IMR-90 (cell line): ENCODE measurements around the gene VAMP4.

ENCODE experiments used
- CEBPB ChIP-seq: IDR thresholded peaks from 2 replicates; pipeline ENCODE4 v1.6.1; 2012; ENCODE audit warnings: low read depth, low read length, improper control_type of control experiment
- MXI1 ChIP-seq: IDR thresholded peaks from 2 replicates; pipeline ENCODE4 v1.6.1; 2012; ENCODE audit warnings: low read depth, mild to moderate bottlenecking, low read length, moderate library complexity, borderline replicate concordance
- SMC3 ChIP-seq: fragments of 150-350 bp; IDR thresholded peaks from 2 replicates; pipeline ENCODE4 v1.6.1; 2016; ENCODE audit warnings: low read depth, mild to moderate bottlenecking, antibody characterized with exemption, low read length, moderate library complexity
- TF ChIP-seq, protein P1 (sequence below): conservative IDR thresholded peaks from 2 replicates; pipeline ENCODE4 v1.5.1; 2012; ENCODE audit warnings: mild to moderate bottlenecking, low read depth, low read length, improper control_type of control experiment
- TF ChIP-seq, protein P2 (sequence below): fragments of 150-350 bp; IDR thresholded peaks from 2 replicates; pipeline ENCODE4 v1.6.1; 2016; ENCODE audit warnings: low read depth, mild to moderate bottlenecking, low read length, moderate library complexity, borderline replicate concordance

DNA sequence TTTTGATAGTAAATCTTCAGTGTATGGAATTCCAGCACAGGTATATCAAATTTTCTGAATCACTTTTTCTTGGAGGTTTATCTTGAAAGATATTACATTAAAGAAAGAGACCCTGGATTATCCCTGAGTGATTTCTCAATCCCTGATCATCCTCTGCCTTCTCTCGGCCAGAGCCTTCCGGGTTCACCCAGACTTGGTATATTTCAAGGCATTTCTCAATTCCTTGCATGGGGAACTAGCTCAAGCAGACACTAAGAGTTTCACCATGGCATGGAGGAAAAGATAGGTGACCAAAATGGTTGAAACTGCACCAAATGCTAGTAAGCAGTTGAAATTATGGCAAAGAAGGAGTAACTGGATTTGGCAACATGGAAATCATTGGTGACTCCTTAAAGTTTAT is 5.7 kb downstream of the VAMP4 start:
- TF ChIP-seq, protein P1, sequence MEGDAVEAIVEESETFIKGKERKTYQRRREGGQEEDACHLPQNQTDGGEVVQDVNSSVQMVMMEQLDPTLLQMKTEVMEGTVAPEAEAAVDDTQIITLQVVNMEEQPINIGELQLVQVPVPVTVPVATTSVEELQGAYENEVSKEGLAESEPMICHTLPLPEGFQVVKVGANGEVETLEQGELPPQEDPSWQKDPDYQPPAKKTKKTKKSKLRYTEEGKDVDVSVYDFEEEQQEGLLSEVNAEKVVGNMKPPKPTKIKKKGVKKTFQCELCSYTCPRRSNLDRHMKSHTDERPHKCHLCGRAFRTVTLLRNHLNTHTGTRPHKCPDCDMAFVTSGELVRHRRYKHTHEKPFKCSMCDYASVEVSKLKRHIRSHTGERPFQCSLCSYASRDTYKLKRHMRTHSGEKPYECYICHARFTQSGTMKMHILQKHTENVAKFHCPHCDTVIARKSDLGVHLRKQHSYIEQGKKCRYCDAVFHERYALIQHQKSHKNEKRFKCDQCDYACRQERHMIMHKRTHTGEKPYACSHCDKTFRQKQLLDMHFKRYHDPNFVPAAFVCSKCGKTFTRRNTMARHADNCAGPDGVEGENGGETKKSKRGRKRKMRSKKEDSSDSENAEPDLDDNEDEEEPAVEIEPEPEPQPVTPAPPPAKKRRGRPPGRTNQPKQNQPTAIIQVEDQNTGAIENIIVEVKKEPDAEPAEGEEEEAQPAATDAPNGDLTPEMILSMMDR: no peak
- TF ChIP-seq MXI1 (no peak), CEBPB (no peak), SMC3 (no peak)
- TF ChIP-seq, protein P2, sequence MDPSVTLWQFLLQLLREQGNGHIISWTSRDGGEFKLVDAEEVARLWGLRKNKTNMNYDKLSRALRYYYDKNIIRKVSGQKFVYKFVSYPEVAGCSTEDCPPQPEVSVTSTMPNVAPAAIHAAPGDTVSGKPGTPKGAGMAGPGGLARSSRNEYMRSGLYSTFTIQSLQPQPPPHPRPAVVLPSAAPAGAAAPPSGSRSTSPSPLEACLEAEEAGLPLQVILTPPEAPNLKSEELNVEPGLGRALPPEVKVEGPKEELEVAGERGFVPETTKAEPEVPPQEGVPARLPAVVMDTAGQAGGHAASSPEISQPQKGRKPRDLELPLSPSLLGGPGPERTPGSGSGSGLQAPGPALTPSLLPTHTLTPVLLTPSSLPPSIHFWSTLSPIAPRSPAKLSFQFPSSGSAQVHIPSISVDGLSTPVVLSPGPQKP: no peak
